Raji (cell line): ENCODE measurements around the gene IFNA7.
"Not testable (repeated sequence)": the region's sequence is repeated elsewhere in the genome, so short reads cannot be mapped to it uniquely, and the experiment has no call there.

Source experiments
- POLR2A ChIP-seq: IDR thresholded peaks from 2 replicates; pipeline ENCODE4 v1.6.1; 2011; ENCODE audit warnings: low read depth, low read length, control low read depth; ENCODE audit not compliant: insufficient read depth

The IFNA7 gene

GRCh38 chr9:21202105-21202504 lies at the start of gene IFNA7:
Gene IFNA7, minus strand, starts transcription at chr9:21202205. Its CDS starts 40 bp downstream, at chr9:21202165.
- not testable (repeated sequence) for TF ChIP-seq POLR2A

DNA sequence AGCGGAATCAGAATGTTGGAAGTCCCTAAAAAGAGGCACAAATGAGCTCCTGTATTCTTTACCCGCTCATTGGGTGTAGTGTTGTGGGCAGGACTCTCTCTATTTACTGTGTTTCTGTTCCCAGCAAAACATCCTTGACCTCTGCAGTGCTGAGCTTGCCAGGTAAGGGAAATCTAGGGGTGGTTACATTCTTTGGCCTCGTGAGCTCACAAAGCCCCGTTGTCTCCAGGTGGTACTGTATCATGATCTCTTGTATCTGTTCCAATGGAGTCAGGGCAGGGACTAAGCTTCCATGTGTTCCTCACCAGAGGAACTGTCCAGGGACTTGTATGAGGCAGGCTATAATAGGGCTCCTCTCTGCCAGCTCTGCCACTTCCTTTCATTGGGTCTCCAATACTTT lies 49.6 kb upstream of the IFNA7 start:
- no peak for TF ChIP-seq POLR2A

GRCh38 chr9:21251190-21251589 lies 49.2 kb upstream of the IFNA7 start:
- TF ChIP-seq POLR2A: no peak

DNA sequence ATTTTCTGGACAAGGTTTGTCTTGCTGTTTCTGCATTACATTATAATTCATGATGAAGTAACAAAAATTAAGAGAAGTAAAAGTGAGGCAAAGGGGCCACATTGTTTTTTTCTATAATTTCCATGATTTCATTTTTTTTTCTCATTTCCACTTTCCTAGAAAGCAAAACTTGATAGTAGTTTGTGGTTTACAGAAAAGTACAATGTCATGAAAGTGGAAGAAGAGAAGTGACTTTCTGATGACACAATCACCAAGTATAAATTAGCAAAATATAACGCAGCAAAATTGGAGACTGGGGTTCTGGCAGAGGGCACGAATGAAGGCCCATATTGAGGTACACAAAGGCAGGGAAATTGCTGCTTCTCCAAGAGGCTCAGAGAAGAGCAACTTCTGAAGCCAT lies 42.8 kb upstream of the IFNA7 start:
- TF ChIP-seq POLR2A: no peak

- TF ChIP-seq POLR2A: no peak
Observed at GRCh38 chr9:21239911-21240310, 37.9 kb upstream of the IFNA7 start, which contains the start of gene IFNA14. Gene IFNA14, minus strand, starts transcription at chr9:21240005. Its CDS starts 70 bp downstream, at chr9:21239935.

DNA sequence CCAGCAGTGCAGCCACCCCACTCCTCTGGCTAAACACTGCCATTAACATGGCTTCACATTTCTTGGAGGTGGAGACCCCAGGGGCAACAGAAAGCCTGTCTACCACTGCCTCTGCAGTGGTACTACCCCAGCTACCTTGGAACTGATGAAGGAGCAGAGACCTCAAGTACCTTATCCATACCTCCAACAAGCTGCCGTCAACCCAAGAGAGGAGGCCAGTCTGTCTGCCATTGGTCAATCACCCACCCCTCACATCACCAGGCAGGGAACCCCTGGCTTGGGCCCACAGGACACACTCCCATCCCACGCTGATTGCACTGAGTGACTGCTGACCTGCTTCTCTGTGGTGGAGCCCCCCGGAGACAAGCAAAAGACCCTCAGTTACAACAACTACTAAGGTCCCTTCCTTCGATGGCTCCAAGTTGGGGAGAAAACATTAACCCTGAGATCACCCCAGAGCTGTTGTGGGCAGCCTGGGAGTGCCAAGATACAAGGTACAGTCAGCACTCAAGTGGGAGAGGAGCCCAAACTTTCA lies 32.2 kb upstream of the IFNA7 start:
- no peak for TF ChIP-seq POLR2A

DNA sequence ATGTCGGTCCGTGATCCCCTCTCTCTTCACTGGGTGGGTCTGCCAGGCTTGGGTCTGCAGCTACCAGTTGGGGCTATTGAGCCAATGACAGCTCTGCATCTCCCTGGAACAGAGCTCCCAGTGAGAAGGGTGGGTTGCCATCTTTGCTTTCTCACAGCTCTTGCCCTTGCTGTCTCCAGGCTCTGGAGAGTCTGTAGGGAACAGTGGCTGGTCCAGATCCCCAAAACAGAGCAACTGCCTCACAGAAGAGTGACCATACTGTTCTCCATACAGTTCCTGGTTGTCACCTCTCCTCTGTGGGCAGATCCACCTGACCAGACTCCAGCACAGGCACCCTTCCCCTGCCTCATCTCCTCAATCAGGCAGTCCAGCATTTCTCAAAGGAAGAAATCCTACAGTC lies 31.3 kb upstream of the IFNA7 start:
- no peak for TF ChIP-seq POLR2A

DNA sequence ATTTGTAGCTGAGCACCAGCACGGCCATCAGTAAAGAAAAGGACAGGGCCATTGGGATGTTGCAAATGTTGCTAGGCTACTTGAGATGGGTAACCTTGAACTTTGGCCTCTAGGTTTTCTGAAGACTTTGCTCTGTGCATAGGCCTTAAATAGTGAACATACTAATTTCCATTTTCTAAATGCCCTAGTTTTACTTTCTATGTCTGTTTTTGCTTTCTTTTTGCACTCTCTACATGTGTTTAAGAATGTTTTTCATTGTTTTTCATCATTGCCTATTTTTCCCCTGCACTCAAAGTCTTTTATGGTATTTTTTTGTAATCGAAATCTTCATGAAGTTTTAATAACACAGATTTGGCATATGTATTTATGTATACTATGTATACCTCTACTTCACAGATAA lies 26.1 kb upstream of the IFNA7 start, which contains the start of gene IFNA17:
Gene IFNA17, minus strand, starts transcription at position 101 of the 400 bp plus-strand sequence. Its CDS starts 49 bp downstream, at position 52.
- no peak for TF ChIP-seq POLR2A

GRCh38 chr9:21217211-21217610 lies 15.2 kb upstream of the IFNA7 start, which contains the start of gene IFNA16:
Gene IFNA16, minus strand, starts transcription at chr9:21217311. Its CDS starts 6 bp downstream, at chr9:21217305.
- TF ChIP-seq POLR2A: not testable (repeated sequence)

DNA sequence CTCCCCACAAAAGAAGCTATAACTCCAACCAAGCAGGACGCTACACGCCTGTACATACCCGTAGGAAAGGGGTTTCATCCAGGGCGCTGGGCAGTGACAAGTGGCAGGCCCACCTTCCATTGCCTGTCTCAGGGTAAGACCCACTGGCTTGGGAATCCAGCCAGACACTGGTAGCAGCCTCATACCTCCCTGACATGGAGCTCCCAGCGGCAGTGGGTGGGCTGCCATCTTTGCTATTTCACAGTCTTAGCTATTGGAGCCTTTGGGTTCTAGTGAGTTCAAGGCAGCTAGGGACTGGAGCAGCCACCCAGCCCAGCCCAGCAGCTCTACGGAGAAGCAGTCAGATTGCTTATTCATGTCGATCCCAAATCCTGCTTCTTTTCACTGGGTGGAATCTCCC lies 8.3 kb upstream of the IFNA7 start:
- no peak for TF ChIP-seq POLR2A

- not testable (repeated sequence) for TF ChIP-seq POLR2A
Observed at GRCh38 chr9:21207043-21207442, 5.0 kb upstream of the IFNA7 start, which contains the start of gene IFNA10. Gene IFNA10, minus strand, starts transcription at chr9:21207143. Its CDS starts 46 bp downstream, at chr9:21207097.

DNA sequence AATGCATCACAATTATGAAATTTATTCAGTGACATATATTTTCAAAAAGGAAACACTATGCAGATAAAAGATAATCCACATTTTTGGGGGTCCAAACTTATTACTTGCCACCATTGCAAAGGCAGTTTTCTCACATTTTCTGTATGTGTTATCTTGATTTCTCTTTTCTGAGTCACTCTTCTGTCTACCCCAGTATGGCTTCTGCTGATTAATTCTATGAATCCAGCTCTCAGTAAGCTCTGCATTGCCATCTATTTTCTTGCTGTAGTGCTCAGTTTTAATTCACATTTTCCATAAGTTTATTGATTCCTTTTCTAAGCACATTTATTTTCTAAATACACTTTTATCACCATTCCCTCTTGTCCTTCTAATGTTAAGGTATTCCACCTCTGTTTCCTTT lies 3.2 kb upstream of the IFNA7 start:
- no peak for TF ChIP-seq POLR2A

GRCh38 chr9:21187487-21187886 lies 14.5 kb downstream of the IFNA7 start, which contains the start of gene IFNA4:
Gene IFNA4, minus strand, starts transcription at chr9:21187587. Its CDS starts 56 bp downstream, at chr9:21187531.
- TF ChIP-seq POLR2A: not testable (repeated sequence)

GRCh38 chr9:21174671-21175070 lies 27.3 kb downstream of the IFNA7 start:
- TF ChIP-seq POLR2A: no peak

GRCh38 chr9:21172156-21172555 lies 29.8 kb downstream of the IFNA7 start:
- no peak for TF ChIP-seq POLR2A

DNA sequence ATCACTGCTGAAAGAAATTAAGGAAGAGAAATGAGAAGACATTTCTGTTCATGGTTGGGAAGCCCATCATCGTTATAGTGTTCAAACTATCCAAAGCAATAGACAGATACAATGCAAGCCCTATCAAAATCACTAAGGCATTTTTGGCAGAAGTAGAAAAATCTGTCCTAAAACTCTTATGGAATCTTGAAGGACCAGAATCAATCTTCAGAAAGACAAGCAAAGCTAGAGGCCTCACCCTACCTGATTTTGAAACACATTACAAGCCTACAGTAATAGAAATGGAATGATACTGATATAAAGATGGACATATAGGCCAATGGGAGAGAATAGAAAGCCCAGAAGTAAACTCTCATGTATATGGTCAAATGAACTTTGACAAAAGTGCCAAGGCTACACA lies 30.7 kb downstream of the IFNA7 start:
- no peak for TF ChIP-seq POLR2A

GRCh38 chr9:21166560-21166959 lies 35.4 kb downstream of the IFNA7 start, which contains the start of gene IFNA21:
Gene IFNA21, minus strand, starts transcription at chr9:21166660. Its CDS starts 48 bp downstream, at chr9:21166612.
- TF ChIP-seq POLR2A: not testable (repeated sequence)
